ENCODE results near the gene ENOX1.

DNA sequence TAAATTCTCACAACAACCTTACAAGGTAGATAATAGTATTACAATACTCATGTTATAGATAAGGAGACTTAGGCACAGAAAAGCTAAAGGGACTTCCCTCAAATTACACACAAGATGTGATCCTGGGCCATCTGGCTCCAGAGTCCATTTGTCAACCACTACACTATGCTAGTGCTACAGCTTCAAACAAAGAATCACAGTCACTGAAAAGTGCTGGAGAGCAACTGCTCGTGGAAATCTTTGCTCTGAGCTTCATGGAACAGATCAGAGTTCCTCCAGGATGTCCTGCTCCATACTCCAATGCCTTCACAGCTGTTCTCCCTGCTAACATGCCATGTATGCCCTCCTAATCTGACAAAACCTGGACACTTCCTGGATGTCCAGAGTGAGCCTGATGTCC is 271.2 kb downstream of the ENOX1 start:
- TF ChIP-seq BACH1 (IDR thresholded peaks at IDR 0.05; ENCODE audit: low read length) (no peak), POLR2A (IDR thresholded peaks at IDR 0.05; ENCODE audit: control extremely low read depth in 1 of 2, low read depth in 2 of 2, low read length in 2 of 2) (no peak), SP1 (IDR thresholded peaks at IDR 0.05; ENCODE audit: low read depth, low read length) (no peak)
- TF ChIP-seq, protein P1, sequence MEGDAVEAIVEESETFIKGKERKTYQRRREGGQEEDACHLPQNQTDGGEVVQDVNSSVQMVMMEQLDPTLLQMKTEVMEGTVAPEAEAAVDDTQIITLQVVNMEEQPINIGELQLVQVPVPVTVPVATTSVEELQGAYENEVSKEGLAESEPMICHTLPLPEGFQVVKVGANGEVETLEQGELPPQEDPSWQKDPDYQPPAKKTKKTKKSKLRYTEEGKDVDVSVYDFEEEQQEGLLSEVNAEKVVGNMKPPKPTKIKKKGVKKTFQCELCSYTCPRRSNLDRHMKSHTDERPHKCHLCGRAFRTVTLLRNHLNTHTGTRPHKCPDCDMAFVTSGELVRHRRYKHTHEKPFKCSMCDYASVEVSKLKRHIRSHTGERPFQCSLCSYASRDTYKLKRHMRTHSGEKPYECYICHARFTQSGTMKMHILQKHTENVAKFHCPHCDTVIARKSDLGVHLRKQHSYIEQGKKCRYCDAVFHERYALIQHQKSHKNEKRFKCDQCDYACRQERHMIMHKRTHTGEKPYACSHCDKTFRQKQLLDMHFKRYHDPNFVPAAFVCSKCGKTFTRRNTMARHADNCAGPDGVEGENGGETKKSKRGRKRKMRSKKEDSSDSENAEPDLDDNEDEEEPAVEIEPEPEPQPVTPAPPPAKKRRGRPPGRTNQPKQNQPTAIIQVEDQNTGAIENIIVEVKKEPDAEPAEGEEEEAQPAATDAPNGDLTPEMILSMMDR (IDR thresholded peaks at IDR 0.05; ENCODE audit: control extremely low read depth in 1 of 3, insufficient read depth in 1 of 3, low read depth in 1 of 3, low read length in 3 of 3) = no peak
- TF ChIP-seq, protein P2, sequence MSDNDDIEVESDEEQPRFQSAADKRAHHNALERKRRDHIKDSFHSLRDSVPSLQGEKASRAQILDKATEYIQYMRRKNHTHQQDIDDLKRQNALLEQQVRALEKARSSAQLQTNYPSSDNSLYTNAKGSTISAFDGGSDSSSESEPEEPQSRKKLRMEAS (IDR thresholded peaks at IDR 0.05) = no peak

Data from H1 (cell line).